LoVo (cell line): ENCODE results near the gene CLN3.
"Not testable (repeated sequence)": the region's sequence is repeated elsewhere in the genome, so short reads cannot be mapped to it uniquely, and the experiment has no call there.

Experiments used
- DNase-seq: peaks from one replicate; pipeline ENCODE4 v3.0.0-alpha.2; 2016; ENCODE audit warnings: low spot score

The CLN3 gene

GRCh38 chr16:28491970-28492474, at the start of gene CLN3:
CLN3 (minus strand) TSS chr16:28492074; CDS start chr16:28491759, 315 bp downstream.
- DNase-seq, result peak; percentile 91

- DNase-seq, result no peak
Measured at GRCh38 chr16:28540346-28540745, 48.5 kb upstream of the CLN3 start.

- DNase-seq, result peak; percentile 80
Measured at GRCh38 chr16:28538733-28539596, 47.1 kb upstream of the CLN3 start, which contains the start of gene NUPR1. NUPR1 (minus strand) TSS chr16:28538974; CDS start chr16:28538907, 67 bp downstream.

- DNase-seq, result no peak
Measured at GRCh38 chr16:28537964-28538732, 46.3 kb upstream of the CLN3 start.

GRCh38 chr16:28537076-28537475, 45.2 kb upstream of the CLN3 start:
- DNase-seq, result no peak

GRCh38 chr16:28534542-28535373, 42.9 kb upstream of the CLN3 start:
- DNase-seq, result no peak

- no peak for DNase-seq
Measured at GRCh38 chr16:28532940-28533647, 41.2 kb upstream of the CLN3 start.

- no peak for DNase-seq
Measured at GRCh38 chr16:28531777-28532744, 40.2 kb upstream of the CLN3 start.

GRCh38 chr16:28529124-28529523, 37.2 kb upstream of the CLN3 start:
- no peak for DNase-seq

- DNase-seq, result no peak
Measured at GRCh38 chr16:28528463-28528867, 36.6 kb upstream of the CLN3 start.

- no peak for DNase-seq
Measured at GRCh38 chr16:28527985-28528384, 36.1 kb upstream of the CLN3 start.

GRCh38 chr16:28527100-28527785, 35.4 kb upstream of the CLN3 start:
- not testable (repeated sequence) for DNase-seq

GRCh38 chr16:28526201-28527099, 34.6 kb upstream of the CLN3 start:
- no peak for DNase-seq

GRCh38 chr16:28524681-28525171, 32.9 kb upstream of the CLN3 start:
- DNase-seq, result no peak

- DNase-seq, result no peak
Measured at GRCh38 chr16:28522792-28523191, 30.9 kb upstream of the CLN3 start.

- DNase-seq, result no peak
Measured at GRCh38 chr16:28521436-28521835, 29.6 kb upstream of the CLN3 start.

GRCh38 chr16:28520672-28521071, 28.8 kb upstream of the CLN3 start:
- no peak for DNase-seq

GRCh38 chr16:28514246-28514645, 22.4 kb upstream of the CLN3 start:
- DNase-seq, result no peak
